ENCODE results near the gene NIPAL1. TPM values are rescaled to one million over a fixed set of nuclear protein-coding genes. Genes with fewer than 3 reads are reported as not detected.

Gene NIPAL1
- total and polyA plus RNA-seq, 2 experiments from 2014 or later: 6.1 to 14.0 TPM

GRCh38 chr4:48081196-48081595 is 64.6 kb downstream of the NIPAL1 start:
- H3K4me2 ChIP-seq: no peak overlapping the region
- 63% methylated on average over 1 of the region's 1 CpG for WGBS (ENCODE audit: low lambda C conversion rate, missing lambda C conversion rate)
- H3K4me3 ChIP-seq: no peak overlapping the region
- H3K4me1 ChIP-seq (ENCODE audit: insufficient read depth): peaks cover 12% of the 10 kb centered on the region
- no peaks in the 10 kb centered on the region for H3K9me2 ChIP-seq (replicated peaks; ENCODE audit: insufficient read depth)
- H3K79me2 ChIP-seq: no peaks in the 10 kb centered on the region
- H4K20me1 ChIP-seq (ENCODE audit: insufficient read depth, poor library complexity, severe bottlenecking): no peaks in the 10 kb centered on the region
- DNase-seq (ENCODE audit: low spot score): no peak
- H3K36me3 ChIP-seq (replicated peaks; ENCODE audit: insufficient read depth, low read depth): no peaks in the 10 kb centered on the region
- no peaks in the 10 kb centered on the region for H3K27me3 ChIP-seq
- TF ChIP-seq, protein P1, sequence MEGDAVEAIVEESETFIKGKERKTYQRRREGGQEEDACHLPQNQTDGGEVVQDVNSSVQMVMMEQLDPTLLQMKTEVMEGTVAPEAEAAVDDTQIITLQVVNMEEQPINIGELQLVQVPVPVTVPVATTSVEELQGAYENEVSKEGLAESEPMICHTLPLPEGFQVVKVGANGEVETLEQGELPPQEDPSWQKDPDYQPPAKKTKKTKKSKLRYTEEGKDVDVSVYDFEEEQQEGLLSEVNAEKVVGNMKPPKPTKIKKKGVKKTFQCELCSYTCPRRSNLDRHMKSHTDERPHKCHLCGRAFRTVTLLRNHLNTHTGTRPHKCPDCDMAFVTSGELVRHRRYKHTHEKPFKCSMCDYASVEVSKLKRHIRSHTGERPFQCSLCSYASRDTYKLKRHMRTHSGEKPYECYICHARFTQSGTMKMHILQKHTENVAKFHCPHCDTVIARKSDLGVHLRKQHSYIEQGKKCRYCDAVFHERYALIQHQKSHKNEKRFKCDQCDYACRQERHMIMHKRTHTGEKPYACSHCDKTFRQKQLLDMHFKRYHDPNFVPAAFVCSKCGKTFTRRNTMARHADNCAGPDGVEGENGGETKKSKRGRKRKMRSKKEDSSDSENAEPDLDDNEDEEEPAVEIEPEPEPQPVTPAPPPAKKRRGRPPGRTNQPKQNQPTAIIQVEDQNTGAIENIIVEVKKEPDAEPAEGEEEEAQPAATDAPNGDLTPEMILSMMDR (IDR thresholded peaks at IDR 0.05; ENCODE audit: poor library complexity): no peak
- TF ChIP-seq EZH2phosphoT487 (IDR thresholded peaks at IDR 0.05; ENCODE audit: low read depth, severe bottlenecking, unreplicated experiment) (no peak), EZH2 (IDR thresholded peaks at IDR 0.05; ENCODE audit: borderline replicate concordance) (no peak)
- no peak overlapping the region for H2AFZ ChIP-seq
- no peak overlapping the region for H3K27ac ChIP-seq
- no peaks in the 10 kb centered on the region for H3K9me3 ChIP-seq (ENCODE audit: low read depth)

- Histone ChIP-seq H3K4me3 (no peak overlapping the region), H3K4me2 (no peak overlapping the region), H3K27me3 (no peaks in the 10 kb centered on the region), H3K27ac (no peak overlapping the region), H2AFZ (no peak overlapping the region), H3K9me3 (ENCODE audit: low read depth) (no peaks in the 10 kb centered on the region), H3K36me3 (replicated peaks; ENCODE audit: insufficient read depth, low read depth) (no peaks in the 10 kb centered on the region), H3K79me2 (no peaks in the 10 kb centered on the region), H3K4me1 (ENCODE audit: insufficient read depth) (peaks cover 12% of the 10 kb centered on the region), H4K20me1 (ENCODE audit: insufficient read depth, poor library complexity, severe bottlenecking) (no peaks in the 10 kb centered on the region), H3K9me2 (replicated peaks; ENCODE audit: insufficient read depth) (no peaks in the 10 kb centered on the region)
- TF ChIP-seq, protein P1 (IDR thresholded peaks at IDR 0.05; ENCODE audit: poor library complexity): no peak
- TF ChIP-seq EZH2phosphoT487 (IDR thresholded peaks at IDR 0.05; ENCODE audit: low read depth, severe bottlenecking, unreplicated experiment): no peak
- TF ChIP-seq EZH2 (IDR thresholded peaks at IDR 0.05; ENCODE audit: borderline replicate concordance): no peak
- 96% methylated on average over 2 of the region's 2 CpGs for WGBS (ENCODE audit: low lambda C conversion rate, missing lambda C conversion rate)
- no peak for DNase-seq (ENCODE audit: low spot score)
Measured at GRCh38 chr4:48082956-48083355, 66.4 kb downstream of the NIPAL1 start.

- H3K4me3 ChIP-seq: no peak overlapping the region
- no peaks in the 10 kb centered on the region for H3K9me3 ChIP-seq (ENCODE audit: low read depth)
- no peaks in the 10 kb centered on the region for H3K27me3 ChIP-seq
- H4K20me1 ChIP-seq (ENCODE audit: insufficient read depth, poor library complexity, severe bottlenecking): no peaks in the 10 kb centered on the region
- H3K79me2 ChIP-seq: no peaks in the 10 kb centered on the region
- no peak overlapping the region for H3K4me2 ChIP-seq
- DNase-seq (ENCODE audit: low spot score): no peak
- no peaks in the 10 kb centered on the region for H3K36me3 ChIP-seq (replicated peaks; ENCODE audit: insufficient read depth, low read depth)
- TF ChIP-seq EZH2phosphoT487 (IDR thresholded peaks at IDR 0.05; ENCODE audit: low read depth, severe bottlenecking, unreplicated experiment): no peak
- no peak for TF ChIP-seq EZH2 (IDR thresholded peaks at IDR 0.05; ENCODE audit: borderline replicate concordance)
- TF ChIP-seq, protein P1 (IDR thresholded peaks at IDR 0.05; ENCODE audit: poor library complexity): no peak
- no peak overlapping the region for H3K27ac ChIP-seq
- H3K4me1 ChIP-seq (ENCODE audit: insufficient read depth): no peaks in the 10 kb centered on the region
- H3K9me2 ChIP-seq (replicated peaks; ENCODE audit: insufficient read depth): no peaks in the 10 kb centered on the region
- no peak overlapping the region for H2AFZ ChIP-seq
- 70% methylated on average over 8 of the region's 8 CpGs for WGBS (ENCODE audit: low lambda C conversion rate, missing lambda C conversion rate)
Measured at GRCh38 chr4:48085821-48086589, 69.4 kb downstream of the NIPAL1 start.

Other genes with a start within 250 kb of the NIPAL1 start
- gene CORIN, start 178.7 kb upstream of the NIPAL1 start, total RNA-seq: 0.40 and 0.64 TPM in 2 replicates
- 0.13 TPM in 1 of 2 replicates, not detected in the other for gene CORIN, start 178.7 kb upstream of the NIPAL1 start, polyA plus RNA-seq
- 9.8 and 15.2 TPM in 2 replicates for gene NFXL1, start 102.2 kb upstream of the NIPAL1 start, total RNA-seq
- 7.2 and 9.8 TPM in 2 replicates for gene NFXL1, start 102.2 kb upstream of the NIPAL1 start, polyA plus RNA-seq
- 4.6 and 6.0 TPM in 2 replicates for gene CNGA1, start 91 bp upstream of the NIPAL1 start, total RNA-seq
- 4.6 and 9.6 TPM in 2 replicates for gene CNGA1, start 91 bp upstream of the NIPAL1 start, polyA plus RNA-seq
- 0.40 and 1.5 TPM in 2 replicates for gene TXK, start 117.5 kb downstream of the NIPAL1 start, total RNA-seq
- gene TXK, start 117.5 kb downstream of the NIPAL1 start, polyA plus RNA-seq: 0.18 and 0.76 TPM in 2 replicates

All from hepatocyte (in vitro differentiated cells).